K562 (cell line): Measurements from ENCODE around the gene CLCN4. TPM values are rescaled to one million over a fixed set of nuclear protein-coding genes. Genes with fewer than 3 reads are reported as not detected.

Experiments used
- ATAC-seq: fragments of 200-7000 bp; cut with Tn5 transposase; 3 replicates; pipeline ENCODE4 v1.9.1; 2020; ENCODE audit warnings: moderate library complexity
- BruUV-seq: library from RNA; stranded (reverse); fragments of 400-500 nt; replicated peaks from 2 replicates; lab custom pipeline; 2021; lab: Mats Ljungman, UMichigan
- CTCF ChIA-PET: fragments of 300-600 bp; formaldehyde crosslinking; extraction: SDS; loops from one replicate; lab custom pipeline; 2021; ENCODE audit warnings: low intra/inter-chr PET ratio; lab: Yijun Ruan, JAX
- POLR2A ChIA-PET: fragments of 300-600, 350-650 bp; sonication (Branson Sonifier 250); formaldehyde crosslinking; extraction: SDS; loops from one replicate; lab custom pipeline; 2021; ENCODE audit warnings: antibody characterized with exemption, inconsistent platforms; lab: Yijun Ruan, JAX
- DNase-seq, 4 experiments: peaks; one replicate each; pipeline versions ENCODE4 v3.0.0 to v3.0.0-alpha.2; 2011 to 2018; ENCODE audit warnings: low spot score in 3 of 4, mixed read lengths in 3 of 4; ENCODE audit errors: extremely low read depth in 1 of 4
- FAIRE-seq: peaks from 2 replicates; lab custom pipeline; 2011; peaks lifted over from hg19 to GRCh38; lab: Jason Lieb, UNC
- H2AFZ ChIP-seq: 2 replicates; pipeline ENCODE4 v1.6.0; 2011; ENCODE audit warnings: low read depth, low read length, control low read depth, inconsistent platforms
- H3K27ac ChIP-seq: fragments of 200-600 bp; 3 replicates; pipeline ENCODE4 v1.8.0; 2011; ENCODE audit warnings: low read depth, mild to moderate bottlenecking, control low read depth, inconsistent platforms, low read length, moderate library complexity, mixed read lengths; ENCODE audit errors: extremely low read depth
- H3K27me3 ChIP-seq, 2 experiments: fragments of 300-600 bp in 1 of 2; 2 replicates in 1 of 2; 3 replicates in 1 of 2; pipeline versions ENCODE4 v1.6.0 to v1.8.0; 2011; ENCODE audit warnings: inconsistent platforms in 2 of 2, low read length in 2 of 2, mild to moderate bottlenecking in 1 of 2, mixed read lengths in 1 of 2, moderate library complexity in 1 of 2; ENCODE audit not compliant: control insufficient read depth in 2 of 2, insufficient read depth in 2 of 2
- H3K36me3 ChIP-seq: fragments of 300-600 bp; 3 replicates; pipeline ENCODE4 v1.8.0; 2011; ENCODE audit warnings: mild to moderate bottlenecking, low read length, inconsistent platforms; ENCODE audit not compliant: control insufficient read depth, insufficient read depth
- H3K4me1 ChIP-seq, 2 experiments: fragments of 200-600 bp in 1 of 2; replicated peaks in 1 of 2; 2 replicates in 1 of 2; 3 replicates in 1 of 2; pipeline versions ENCODE4 v1.5.1 to v1.8.0; 2011; ENCODE audit warnings: inconsistent platforms in 2 of 2, low read length in 2 of 2, mild to moderate bottlenecking in 1 of 2, mixed read lengths in 1 of 2, moderate library complexity in 1 of 2; ENCODE audit not compliant: control insufficient read depth in 2 of 2, insufficient read depth in 2 of 2
- H3K4me2 ChIP-seq: 2 replicates; pipeline ENCODE4 v1.6.1; 2011; ENCODE audit warnings: low read length, control low read depth, inconsistent platforms, mixed read lengths; ENCODE audit not compliant: insufficient read depth
- H3K4me3 ChIP-seq: fragments of 200-600 bp; sonication (generic), shearing (Covaris generic); 2 replicates; pipeline ENCODE4 v1.5.1; 2016; ENCODE audit warnings: control low read depth, inconsistent platforms
- H3K79me2 ChIP-seq: fragments of 200-600 bp; 3 replicates; pipeline ENCODE4 v1.8.0; 2011; ENCODE audit warnings: low read length, inconsistent platforms; ENCODE audit not compliant: control insufficient read depth, insufficient read depth
- H3K9ac ChIP-seq, 2 experiments: 2 replicates each; pipeline versions ENCODE4 v1.6.0 to v1.6.1; 2011; ENCODE audit warnings: low read depth in 2 of 2, low read length in 2 of 2, control low read depth in 1 of 2, inconsistent platforms in 1 of 2, mild to moderate bottlenecking in 1 of 2, mixed read lengths in 1 of 2; ENCODE audit not compliant: insufficient read depth in 1 of 2
- H3K9me1 ChIP-seq: one replicate; pipeline ENCODE4 v1.6.0; 2011; ENCODE audit warnings: inconsistent platforms, mild to moderate bottlenecking, low read length, moderate library complexity; ENCODE audit not compliant: control insufficient read depth, insufficient read depth
- H3K9me3 ChIP-seq: replicated peaks from 2 replicates; pipeline ENCODE4 v1.5.1; 2011; ENCODE audit warnings: low read depth, low read length, inconsistent platforms; ENCODE audit not compliant: control insufficient read depth, insufficient read depth
- H4K20me1 ChIP-seq: replicated peaks from 2 replicates; pipeline ENCODE4 v1.6.1; 2011; ENCODE audit warnings: low read length, inconsistent platforms, mixed read lengths; ENCODE audit not compliant: control insufficient read depth, insufficient read depth
- CBFA2T3 ChIP-seq: fragments of 450-650 bp; IDR thresholded peaks from 2 replicates; pipeline ENCODE4 v1.6.1; 2017
- CEBPB ChIP-seq: fragments of 450-650 bp; IDR thresholded peaks from 2 replicates; pipeline ENCODE4 v1.6.1; 2016; ENCODE audit warnings: missing genetic modification characterization, missing compliant biosample characterization
- E2F3 ChIP-seq: fragments of 250-450 bp; sonication (Bioruptor Pico); IDR thresholded peaks from 2 replicates; pipeline ENCODE4 v1.4.0; 2020; ENCODE audit warnings: mild to moderate bottlenecking
- HOMEZ ChIP-seq: fragments of 250-450 bp; sonication (Bioruptor Pico); IDR thresholded peaks from 2 replicates; pipeline ENCODE4 v1.4.0; 2020; ENCODE audit warnings: mild to moderate bottlenecking, moderate library complexity
- MAX ChIP-seq: sonication (generic); formaldehyde crosslinking; IDR thresholded peaks from 2 replicates; pipeline ENCODE4 v1.9.0; 2022; ENCODE audit warnings: mild to moderate bottlenecking, missing genetic modification reagents
- MYBL2 ChIP-seq, 2 experiments: fragments of 450-650 bp in 1 of 2; sonication (generic) in 1 of 2; formaldehyde crosslinking in 1 of 2; IDR thresholded peaks; 2 replicates each; pipeline versions ENCODE4 v1.6.1 to v1.8.1; 2017 to 2022; ENCODE audit warnings: borderline replicate concordance in 1 of 2, inconsistent platforms in 1 of 2, low read depth in 1 of 2, mild to moderate bottlenecking in 1 of 2, missing genetic modification reagents in 1 of 2, moderate library complexity in 1 of 2
- PATZ1 ChIP-seq: fragments of 250-450 bp; sonication (Bioruptor Pico); IDR thresholded peaks from 2 replicates; pipeline ENCODE4 v1.5.0; 2020; ENCODE audit warnings: mild to moderate bottlenecking, borderline replicate concordance
- PTBP1 ChIP-seq: fragments of 200-400 bp; formaldehyde crosslinking; IDR thresholded peaks from 2 replicates; pipeline ENCODE4 v1.6.1; 2017; ENCODE audit warnings: low read depth, low read length
- RBBP5 ChIP-seq: fragments of 200-600 bp; sonication (generic); IDR thresholded peaks from 2 replicates; pipeline ENCODE4 v1.6.1; 2012; ENCODE audit warnings: borderline replicate concordance, mild to moderate bottlenecking, low read length, control low read depth, inconsistent platforms; ENCODE audit not compliant: insufficient read depth, poor library complexity, severe bottlenecking
- RFX5 ChIP-seq: IDR thresholded peaks from 2 replicates; pipeline ENCODE4 v1.6.1; 2011; ENCODE audit warnings: low read depth, mild to moderate bottlenecking, improper control_type of control experiment, low read length
- RUNX1 ChIP-seq: sonication (generic); IDR thresholded peaks from 2 replicates; pipeline ENCODE4 v1.6.1; 2016; ENCODE audit warnings: antibody characterized with exemption, low read depth
- SETDB1 ChIP-seq: IDR thresholded peaks from one replicate; pipeline ENCODE4 v1.6.1; 2012; ENCODE audit warnings: low read length, control low read depth, inconsistent platforms
- YY1 ChIP-seq, 3 experiments: IDR thresholded peaks; 2 replicates each; pipeline ENCODE4 v1.6.1; 2011; ENCODE audit warnings: low read length in 2 of 3, mild to moderate bottlenecking in 2 of 3, moderate library complexity in 2 of 3, borderline replicate concordance in 1 of 3, control low read depth in 1 of 3, low read depth in 1 of 3; ENCODE audit not compliant: insufficient read depth in 3 of 3, insufficient replicate concordance in 2 of 3, control insufficient read depth in 1 of 3, insufficient read length in 1 of 3; ENCODE audit errors: extremely low read depth in 1 of 3
- ZNF165 ChIP-seq: fragments of 250-450 bp; sonication (Bioruptor Pico); IDR thresholded peaks from 2 replicates; pipeline ENCODE4 v1.4.0; 2020; ENCODE audit warnings: borderline replicate concordance
- ZNF232 ChIP-seq: sonication (generic); formaldehyde crosslinking; IDR thresholded peaks from 2 replicates; pipeline ENCODE4 v1.8.0; 2022; ENCODE audit warnings: mild to moderate bottlenecking, missing genetic modification reagents
- ZNF431 ChIP-seq: sonication (generic); formaldehyde crosslinking; IDR thresholded peaks from 2 replicates; pipeline ENCODE4 v1.8.0; 2022; ENCODE audit warnings: mild to moderate bottlenecking, missing genetic modification reagents
- ZNF512 ChIP-seq: IDR thresholded peaks from 2 replicates; pipeline ENCODE4 v1.6.1; 2016; ENCODE audit warnings: missing genetic modification characterization, missing compliant biosample characterization
- WGBS: fragments of 100-300 bp; shearing (Covaris generic); methylation state at CpG from one replicate; pipeline ENCODE4 v1.1.6; 2016; ENCODE audit warnings: low coverage, mixed read lengths; ENCODE audit not compliant: insufficient coverage; ENCODE audit errors: missing lambda C conversion rate; 5-methylcytosine and 5-hydroxymethylcytosine counted together
- in situ Hi-C: fragments of 300-500 bp; cut with MboI; formaldehyde crosslinking; loops from 4 replicates; pipeline ENCODE4 v1.15.0; 2018; ENCODE audit warnings: inconsistent platforms, mixed read lengths
- intact Hi-C: fragments of 100-400 bp; cut with micrococcal nuclease; formaldehyde crosslinking; loops from 2 replicates; pipeline ENCODE4 v1.14.2; 2022
- polyA plus RNA-seq, 8 experiments: library from polyadenylated mRNA; depleted of rRNA in 4 of 8; stranded (reverse) in 5 of 8; unstranded in 3 of 8; fragments of >200 nt; fragmentation: Nextera tagmentation in 2 of 8; fragmentation: Illumina TruSeq in 1 of 8; extraction: Ambion mirVana in 2 of 8; extraction: Trizol in 1 of 8; gene quantifications; 2 replicates each; pipeline versions ENCODE4 v1.2.1 to v1.2.3, GENCODE V29; 2011 to 2014; ENCODE audit warnings: inconsistent platforms in 1 of 8, missing spikeins in 1 of 8
- total RNA-seq, 7 experiments: library from RNA; depleted of rRNA in 6 of 7; stranded (reverse); fragments of >200 nt in 6 of 7; fragmentation: Illumina TruSeq in 2 of 7; extraction: Trizol in 2 of 7; gene quantifications; 2 replicates each; pipeline versions ENCODE4 v1.2.1 to v1.2.3, GENCODE V29; 2011 to 2021; ENCODE audit warnings: low replicate concordance in 1 of 7

The CLCN4 gene
- total and polyA plus RNA-seq, 9 of the 15 experiments (the other 6 are each of a cell fraction or from before 2014, with no cell fraction given): 0.03 to 0.24 (median 0.10) TPM; not detected in 1

- Histone ChIP-seq H3K27me3 (peaks cover 0 to 43% of the 10 kb centered on the region in 2 experiments; a peak in 3 of 5 replicates), H3K4me1 (peaks cover 0 to 3% of the 10 kb centered on the region in 2 experiments; a peak in 2 of 5 replicates), H2AFZ (no peak overlapping the region), H3K9me1 (no peaks in the 10 kb centered on the region), H3K79me2 (no peaks in the 10 kb centered on the region), H4K20me1 (no peaks in the 10 kb centered on the region), H3K9me3 (no peaks in the 10 kb centered on the region), H3K4me2 (no peak overlapping the region), H3K36me3 (no peaks in the 10 kb centered on the region), H3K9ac (no peak overlapping the region), H3K27ac (no peak overlapping the region), H3K4me3 (no peak overlapping the region)
- intact Hi-C loops (no loop called here), in situ Hi-C loops (no loop called here)
- no peak for FAIRE-seq
- POLR2A ChIA-PET: no interaction called here
- CTCF ChIA-PET: no interaction called here
- DNase-seq: no peak
- ATAC-seq: no peak
- no TSS peak for BruUV-seq
- 3% methylated on average over 5 of the region's 17 CpGs for WGBS
- TF ChIP-seq MAX: no peak
- no peak for TF ChIP-seq RFX5
- no peak for TF ChIP-seq CBFA2T3
- TF ChIP-seq PTBP1: no peak
- TF ChIP-seq PATZ1 (CRISPR knock-in tag): no peak
- TF ChIP-seq ZNF232 (CRISPR knock-in tag): no peak
- no peak for TF ChIP-seq YY1 (IDR thresholded peaks at IDR 0.05; ENCODE audit: borderline replicate concordance in 1 of 3, control insufficient read depth in 1 of 3, extremely low read depth in 1 of 3, insufficient read depth in 3 of 3, insufficient read length in 1 of 3, insufficient replicate concordance in 2 of 3, low read depth in 1 of 3, low read length in 2 of 3)
- no peak for TF ChIP-seq ZNF431 (CRISPR knock-in tag)
- no peak for TF ChIP-seq CEBPB
- TF ChIP-seq SETDB1: no peak
- no peak for TF ChIP-seq MYBL2 (IDR thresholded peaks at IDR 0.05; ENCODE audit: low read depth)
- TF ChIP-seq MYBL2 (CRISPR knock-in tag; IDR thresholded peaks at IDR 0.05; ENCODE audit: borderline replicate concordance): no peak
- TF ChIP-seq ZNF512 (tag): no peak
- no peak for TF ChIP-seq ZNF165 (CRISPR knock-in tag)
- TF ChIP-seq HOMEZ (CRISPR knock-in tag): no peak
- TF ChIP-seq E2F3: no peak
- no peak for TF ChIP-seq RBBP5
- TF ChIP-seq RUNX1: no peak
Observed at GRCh38 chrX:10128386-10128785, 28.4 kb upstream of the CLCN4 start.
